HG02884 (cell line): ENCODE measurements around the gene CCDC158.
"Not testable (repeated sequence)": the region's sequence is repeated elsewhere in the genome, so short reads cannot be mapped to it uniquely, and the experiment has no call there.

Experiments used
- ATAC-seq: cut with Tn5 transposase; IDR thresholded peaks from one replicate; pipeline ENCODE4 v1.9.1; 2021; ENCODE audit warnings: mild to moderate bottlenecking, moderate library complexity; ENCODE audit not compliant: unreplicated experiment

The CCDC158 gene

GRCh38 chr4:76420762-76421581 lies at the start of gene CCDC158:
TSS of gene CCDC158 (minus strand) at chr4:76421141. CDS start at chr4:76403207, 17,934 bp downstream.
- ATAC-seq = no peak

DNA sequence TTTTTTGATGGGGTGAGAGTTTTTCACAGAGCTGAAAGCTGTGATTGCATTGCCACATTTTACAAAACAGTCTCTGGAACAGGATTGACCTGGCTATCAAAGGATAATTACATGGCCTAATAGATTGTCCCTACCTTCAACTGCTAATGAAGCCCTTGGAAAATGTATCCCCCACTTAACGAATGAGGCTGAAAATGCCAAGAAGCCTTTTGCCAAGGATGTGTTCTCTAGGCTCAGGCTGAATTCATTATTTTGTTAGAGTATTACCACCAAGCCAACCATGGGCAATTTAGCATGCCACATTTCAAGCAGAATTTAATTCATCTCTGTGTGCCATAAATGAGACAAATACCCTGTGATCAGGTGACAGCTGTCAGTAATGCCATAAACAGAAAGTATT lies 49.6 kb upstream of the CCDC158 start:
- ATAC-seq = no peak

DNA sequence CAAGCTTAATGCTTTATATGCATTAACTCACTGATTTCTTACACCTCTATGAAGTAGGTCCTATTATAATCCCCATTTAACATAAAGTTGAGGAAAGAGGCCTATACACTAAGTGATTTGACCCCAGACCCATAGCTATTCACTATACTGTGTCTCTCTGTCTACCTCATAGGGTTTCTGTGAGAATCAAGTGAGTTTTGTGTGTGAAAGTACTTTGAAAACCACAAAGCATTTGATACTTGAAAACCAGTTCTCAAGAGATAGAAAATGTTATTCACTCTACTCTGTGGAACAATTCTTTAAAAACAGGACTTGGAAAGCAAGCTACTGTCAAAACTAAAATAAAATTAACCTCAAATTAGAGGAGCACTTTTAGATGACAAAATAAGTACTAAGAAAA lies 49.1 kb upstream of the CCDC158 start:
- ATAC-seq = no peak

- no peak for ATAC-seq
Observed at GRCh38 chr4:76463568-76463967, 42.6 kb upstream of the CCDC158 start.

- no peak for ATAC-seq
Observed at GRCh38 chr4:76459291-76459723, 38.4 kb upstream of the CCDC158 start.

- ATAC-seq = no peak
Observed at GRCh38 chr4:76458825-76459224, 37.9 kb upstream of the CCDC158 start.

- no peak for ATAC-seq
Observed at GRCh38 chr4:76458297-76458696, 37.4 kb upstream of the CCDC158 start.

DNA sequence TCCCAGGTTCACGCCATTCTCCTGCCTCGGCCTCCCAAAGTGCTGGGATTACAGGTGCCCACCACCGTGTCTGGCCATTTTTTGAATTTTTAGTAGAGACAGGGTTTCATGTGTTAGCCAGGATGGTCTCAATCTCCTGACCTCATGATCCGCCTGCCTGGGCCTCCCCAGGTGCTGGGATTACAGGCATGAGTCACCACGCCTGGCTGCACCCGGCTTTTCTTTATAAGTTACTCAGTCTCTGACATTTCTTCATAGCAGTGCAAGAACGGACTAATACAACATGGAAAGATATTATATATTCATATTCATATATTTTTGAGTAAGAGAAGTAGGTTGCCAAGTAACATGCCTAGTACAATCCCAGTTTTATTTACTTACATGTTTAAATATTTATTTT lies 36.9 kb upstream of the CCDC158 start:
- ATAC-seq = no peak

- ATAC-seq = not testable (repeated sequence)
Observed at GRCh38 chr4:76454073-76454472, 33.1 kb upstream of the CCDC158 start.

GRCh38 chr4:76453232-76453631 lies 32.3 kb upstream of the CCDC158 start:
- no peak for ATAC-seq

GRCh38 chr4:76449833-76450232 lies 28.9 kb upstream of the CCDC158 start:
- ATAC-seq = no peak

GRCh38 chr4:76449362-76449767 lies 28.4 kb upstream of the CCDC158 start:
- ATAC-seq = no peak

GRCh38 chr4:76448211-76448610 lies 27.3 kb upstream of the CCDC158 start:
- no peak for ATAC-seq

DNA sequence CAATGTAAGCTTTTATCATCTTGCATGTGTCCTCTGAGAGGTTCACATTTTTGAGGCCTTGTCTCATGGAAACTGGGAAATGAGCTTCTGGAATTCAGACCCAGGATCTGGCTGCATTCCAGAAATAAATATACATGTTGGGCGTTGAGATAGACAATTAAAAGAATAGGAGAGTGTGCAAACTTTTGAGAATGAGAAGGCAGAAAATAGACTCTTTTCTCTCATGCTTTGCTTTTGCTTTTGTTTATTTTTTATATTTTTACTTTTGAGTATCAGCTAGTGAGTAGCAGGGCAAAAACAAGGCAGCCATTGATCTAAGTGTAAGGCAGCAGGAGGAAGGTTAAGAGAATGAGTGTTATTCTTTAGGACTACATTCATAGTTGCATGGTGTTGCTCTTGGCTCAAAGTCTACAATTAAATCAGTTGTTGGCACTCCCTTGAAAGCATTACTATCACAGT lies 26.5 kb upstream of the CCDC158 start:
- ATAC-seq = no peak

- no peak for ATAC-seq
Observed at GRCh38 chr4:76445911-76446310, 25.0 kb upstream of the CCDC158 start.

GRCh38 chr4:76443376-76443775 lies 22.4 kb upstream of the CCDC158 start:
- ATAC-seq = no peak

DNA sequence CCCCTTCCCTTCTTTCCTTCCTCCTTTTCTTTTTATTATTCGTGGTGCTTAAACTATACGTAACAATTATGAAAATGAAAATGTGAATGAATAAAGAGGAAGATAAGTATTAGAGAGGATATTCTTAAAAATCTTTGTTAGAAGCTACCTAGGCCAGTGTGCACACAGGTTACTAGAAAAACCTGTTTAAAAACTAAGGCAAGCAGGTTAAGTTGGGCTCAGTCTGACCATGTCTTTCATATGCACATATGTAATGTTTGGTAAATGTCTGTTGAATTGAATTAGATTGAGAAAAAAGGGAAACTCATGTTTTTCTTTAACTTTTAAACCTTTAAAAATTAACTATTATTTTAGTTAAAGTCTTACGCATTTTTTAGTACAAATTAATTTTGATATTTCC lies 21.9 kb upstream of the CCDC158 start:
- no peak for ATAC-seq

GRCh38 chr4:76441881-76442280 lies 20.9 kb upstream of the CCDC158 start:
- ATAC-seq = no peak

- no peak for ATAC-seq
Observed at GRCh38 chr4:76439491-76439890, 18.6 kb upstream of the CCDC158 start.

DNA sequence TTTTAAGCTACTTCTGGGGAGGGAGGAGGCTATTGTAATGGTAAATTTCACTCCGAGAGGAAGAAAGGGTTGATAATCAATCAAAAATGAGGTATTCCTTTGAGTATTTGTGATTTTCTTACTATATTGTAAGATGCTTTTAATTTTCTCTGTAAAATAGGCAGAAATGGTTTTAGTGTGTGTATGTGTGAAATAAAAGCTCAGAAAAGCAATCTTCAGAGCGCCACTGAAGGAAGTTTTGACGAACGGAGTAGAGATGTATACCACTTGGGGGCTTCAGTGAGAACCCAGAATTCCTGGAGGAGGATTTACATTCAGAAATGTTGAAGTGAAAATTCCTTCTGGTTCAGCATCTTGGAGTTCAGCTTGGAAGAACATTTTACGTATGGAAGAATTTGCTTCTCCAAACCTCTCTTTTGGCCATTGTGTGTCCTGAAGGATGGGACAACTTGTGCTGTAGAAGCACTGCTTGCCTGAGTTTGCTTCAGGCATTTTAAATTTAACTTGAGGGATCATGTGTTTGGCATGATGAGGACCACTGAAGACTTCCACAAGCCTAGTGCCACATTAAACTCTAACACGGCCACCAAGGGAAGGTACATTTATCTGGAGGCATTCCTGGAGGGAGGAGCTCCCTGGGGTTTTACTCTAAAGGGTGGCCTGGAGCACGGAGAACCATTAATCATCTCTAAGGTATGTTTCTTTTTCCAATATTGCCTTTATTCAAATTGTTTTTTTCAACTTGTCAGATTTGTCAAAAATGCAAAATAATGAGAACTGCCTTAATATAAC lies 14.8 kb upstream of the CCDC158 start:
- no peak for ATAC-seq

DNA sequence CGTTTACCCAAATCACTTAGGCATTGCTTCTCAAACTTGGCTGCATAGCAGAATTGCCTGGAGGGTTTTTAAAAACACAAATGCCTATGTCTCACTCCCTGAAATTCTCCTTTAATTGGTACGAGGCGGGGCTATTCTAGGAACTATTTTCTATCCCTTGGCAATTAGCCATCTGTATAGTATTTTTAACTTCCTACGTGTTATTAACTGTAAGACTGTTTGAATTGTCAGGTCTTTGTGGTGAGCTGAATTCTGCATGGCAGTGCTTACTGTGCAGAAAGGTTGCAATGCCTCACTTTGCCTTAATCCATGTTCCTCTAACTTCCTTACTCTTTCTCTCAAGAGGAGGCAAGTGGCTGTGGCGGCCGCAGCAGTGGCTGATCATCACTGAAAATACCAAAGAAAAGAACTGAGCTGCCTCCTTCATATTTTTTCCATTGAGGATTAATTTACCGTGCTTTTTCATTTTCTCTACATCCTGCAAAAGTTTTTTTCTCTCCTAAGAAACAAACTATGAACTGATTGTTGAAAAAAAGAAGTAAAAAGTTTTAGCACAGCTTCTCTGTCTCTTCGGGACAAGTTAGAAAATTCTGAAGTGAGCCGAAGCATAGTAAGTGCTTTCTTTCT lies 14.1 kb upstream of the CCDC158 start, which contains the start of gene SHROOM3:
Gene SHROOM3 (plus strand): TSS at position 329 of the 627 bp plus-strand sequence. CDS start 824 bp downstream, outside the sequence.
- ATAC-seq = no peak
